Brain microvascular endothelial cell (primary cell): ENCODE data around the gene TCP10L.
"Not testable (repeated sequence)": the region's sequence is repeated elsewhere in the genome, so short reads cannot be mapped to it uniquely, and the experiment has no call there.

Source experiments
- DNase-seq: peaks from one replicate; pipeline ENCODE4 v3.0.0-alpha.2; 2020
- H3K27ac ChIP-seq: fragments of 250-450 bp; sonication (Bioruptor Pico); 2 replicates; pipeline ENCODE4 v1.5.1; 2020; ENCODE audit warnings: mild to moderate bottlenecking, moderate library complexity
- H3K27me3 ChIP-seq: fragments of 250-450 bp; sonication (Bioruptor Pico); replicated peaks from 2 replicates; pipeline ENCODE4 v1.5.1; 2020; ENCODE audit warnings: mild to moderate bottlenecking
- H3K36me3 ChIP-seq: fragments of 250-450 bp; sonication (Bioruptor Pico); replicated peaks from 2 replicates; pipeline ENCODE4 v1.5.1; 2020; ENCODE audit warnings: mild to moderate bottlenecking
- H3K4me3 ChIP-seq: 2 replicates; pipeline ENCODE4 v1.5.1; 2011; ENCODE audit warnings: low read depth, mild to moderate bottlenecking, control low read depth, low read length, moderate library complexity
- CTCF ChIP-seq: IDR thresholded peaks from 2 replicates; pipeline ENCODE4 v1.5.1; 2011; ENCODE audit warnings: low read depth, mild to moderate bottlenecking, moderate library complexity, low read length, control low read depth, inconsistent platforms; ENCODE audit errors: missing control alignments
- in situ Hi-C: cut with HindIII; loops from 2 replicates; pipeline ENCODE4 v1.10.0; 2017; ENCODE audit warnings: low sequenced_read_pairs, low pct_ligation_motif_present

The TCP10L gene

GRCh38 chr21:32566741-32567389 is 18.5 kb downstream of the TCP10L start:
- Histone ChIP-seq H3K27ac (no peak overlapping the region), H3K4me3 (no peak overlapping the region), H3K36me3 (no peaks in the 10 kb centered on the region), H3K27me3 (no peaks in the 10 kb centered on the region)
- no peak for TF ChIP-seq CTCF
- in situ Hi-C loops: loop anchor here (25.0 kb wide), 1 partner anchor 155 kb away; the partner anchor contains the start of gene EVA1C
- DNase-seq: no peak

- in situ Hi-C loops: loop anchor here (25.0 kb wide), 1 partner anchor 154 kb away; the partner anchor contains the start of gene EVA1C
- no peak for TF ChIP-seq CTCF
These were observed 19.4 kb downstream of the TCP10L start for GRCh38 chr21:32565856-32566465.

GRCh38 chr21:32562915-32563314 is 22.4 kb downstream of the TCP10L start:
- Histone ChIP-seq H3K36me3 (no peaks in the 10 kb centered on the region), H3K27me3 (no peaks in the 10 kb centered on the region), H3K4me3 (no peak overlapping the region), H3K27ac (peak overlapping the region; percentile 34)
- TF ChIP-seq CTCF: no peak
- in situ Hi-C loops: loop anchor here (25.0 kb wide), 1 partner anchor 151 kb away; the partner anchor contains the start of gene EVA1C
- no peak for DNase-seq

More at GRCh38 chr21:32565856-32566465, 19.4 kb downstream of the TCP10L start:
- Histone ChIP-seq H3K27ac (no peak overlapping the region), H3K4me3 (no peak overlapping the region), H3K27me3 (no peaks in the 10 kb centered on the region), H3K36me3 (no peaks in the 10 kb centered on the region)
- DNase-seq: no peak

GRCh38 chr21:32562426-32562825 is 22.9 kb downstream of the TCP10L start:
- no peaks in the 10 kb centered on the region for H3K36me3 ChIP-seq
- H3K27me3 ChIP-seq: no peaks in the 10 kb centered on the region
- in situ Hi-C loops: loop anchor here (25.0 kb wide), 1 partner anchor 150 kb away; the partner anchor contains the start of gene EVA1C
- H3K4me3 ChIP-seq: no peak overlapping the region
- H3K27ac ChIP-seq: peak overlapping the region; percentile 34
- peak; percentile 56 for DNase-seq
- peak; percentile 78 for TF ChIP-seq CTCF

- not testable (repeated sequence) for H3K36me3 ChIP-seq, H3K27ac ChIP-seq, DNase-seq, H3K4me3 ChIP-seq, H3K27me3 ChIP-seq
- in situ Hi-C loops: loop anchor here (25.0 kb wide), 1 partner anchor 149 kb away; the partner anchor contains the start of gene EVA1C
These were observed 23.8 kb downstream of the TCP10L start for GRCh38 chr21:32561476-32561875.

GRCh38 chr21:32560896-32561295 is 24.4 kb downstream of the TCP10L start:
- H3K36me3 ChIP-seq: no peaks in the 10 kb centered on the region
- no peak for TF ChIP-seq CTCF
- no peak overlapping the region for H3K4me3 ChIP-seq
- no peaks in the 10 kb centered on the region for H3K27me3 ChIP-seq
- DNase-seq: no peak
- no peak overlapping the region for H3K27ac ChIP-seq
- in situ Hi-C loops: loop anchor here (25.0 kb wide), 1 partner anchor 149 kb away; the partner anchor contains the start of gene EVA1C
